Mesendoderm (in vitro differentiated cells): Measurements from ENCODE around the gene GGTLC3.
"Not testable (repeated sequence)": the region's sequence is repeated elsewhere in the genome, so short reads cannot be mapped to it uniquely, and the experiment has no call there.

ENCODE experiments used
- DNase-seq: peaks from one replicate; pipeline ENCODE4 v3.0.0; 2013
- H2AK5ac ChIP-seq: 2 replicates; pipeline ENCODE4 v1.6.1; 2013; ENCODE audit warnings: low read length, inconsistent platforms
- H2BK120ac ChIP-seq: 2 replicates; pipeline ENCODE4 v1.6.1; 2013; ENCODE audit warnings: low read depth, mild to moderate bottlenecking, low read length, moderate library complexity, mixed read lengths
- H2BK15ac ChIP-seq: replicated peaks from 2 replicates; pipeline ENCODE4 v1.6.1; 2013; ENCODE audit warnings: low read depth, mild to moderate bottlenecking, moderate library complexity
- H2BK5ac ChIP-seq: 2 replicates; pipeline ENCODE4 v1.6.1; 2013; ENCODE audit warnings: low read length, inconsistent platforms
- H3K18ac ChIP-seq: 2 replicates; pipeline ENCODE4 v1.6.1; 2013; ENCODE audit warnings: mild to moderate bottlenecking, low read length, mixed read lengths
- H3K23ac ChIP-seq: one replicate; pipeline ENCODE4 v1.6.1; 2013; ENCODE audit warnings: low read length
- H3K27ac ChIP-seq: 2 replicates; pipeline ENCODE4 v1.5.1; 2013; ENCODE audit warnings: low read depth, mild to moderate bottlenecking, inconsistent platforms, low read length, moderate library complexity
- H3K27me3 ChIP-seq: 2 replicates; pipeline ENCODE4 v1.6.1; 2013; ENCODE audit warnings: low read length, control low read depth, mild to moderate bottlenecking, inconsistent platforms; ENCODE audit not compliant: insufficient read depth, poor library complexity
- H3K36me3 ChIP-seq: 2 replicates; pipeline ENCODE4 v1.6.1; 2013; ENCODE audit warnings: low read length, inconsistent platforms; ENCODE audit not compliant: control insufficient read depth, insufficient read depth
- H3K4ac ChIP-seq: one replicate; pipeline ENCODE4 v1.6.1; 2013; ENCODE audit warnings: low read depth, mild to moderate bottlenecking, low read length, moderate library complexity
- H3K4me1 ChIP-seq: 2 replicates; pipeline ENCODE4 v1.6.1; 2013; ENCODE audit warnings: low read depth, low read length, inconsistent platforms; ENCODE audit not compliant: control insufficient read depth
- H3K4me2 ChIP-seq: 2 replicates; pipeline ENCODE4 v1.6.1; 2013; ENCODE audit warnings: low read length
- H3K4me3 ChIP-seq: 2 replicates; pipeline ENCODE4 v1.5.1; 2013; ENCODE audit warnings: mild to moderate bottlenecking, low read length
- H3K56ac ChIP-seq: one replicate; pipeline ENCODE4 v1.6.1; 2013; ENCODE audit warnings: low read length
- H3K79me1 ChIP-seq: 2 replicates; pipeline ENCODE4 v1.6.1; 2013; ENCODE audit warnings: low read length, inconsistent platforms
- H3K79me2 ChIP-seq: 2 replicates; pipeline ENCODE4 v1.6.1; 2013; ENCODE audit warnings: mild to moderate bottlenecking, low read length; ENCODE audit not compliant: control insufficient read depth, insufficient read depth
- H3K9ac ChIP-seq: 2 replicates; pipeline ENCODE4 v1.6.1; 2013; ENCODE audit warnings: low read length, inconsistent platforms
- H4K5ac ChIP-seq: one replicate; pipeline ENCODE4 v1.6.1; 2013; ENCODE audit warnings: low read length
- H4K8ac ChIP-seq: one replicate; pipeline ENCODE4 v1.6.1; 2013; ENCODE audit warnings: low read depth, mild to moderate bottlenecking, control low read depth, low read length, moderate library complexity
- WGBS: extraction: QIAGEN DNeasy Blood & Tissue Kit; methylation state at CpG from one replicate; pipeline ENCODE4 v1.1.7; 2013; ENCODE audit warnings: low lambda C conversion rate, missing lambda C conversion rate; ENCODE audit not compliant: insufficient coverage; ENCODE audit errors: extremely low coverage; 5-methylcytosine and 5-hydroxymethylcytosine counted together

The GGTLC3 gene

DNA sequence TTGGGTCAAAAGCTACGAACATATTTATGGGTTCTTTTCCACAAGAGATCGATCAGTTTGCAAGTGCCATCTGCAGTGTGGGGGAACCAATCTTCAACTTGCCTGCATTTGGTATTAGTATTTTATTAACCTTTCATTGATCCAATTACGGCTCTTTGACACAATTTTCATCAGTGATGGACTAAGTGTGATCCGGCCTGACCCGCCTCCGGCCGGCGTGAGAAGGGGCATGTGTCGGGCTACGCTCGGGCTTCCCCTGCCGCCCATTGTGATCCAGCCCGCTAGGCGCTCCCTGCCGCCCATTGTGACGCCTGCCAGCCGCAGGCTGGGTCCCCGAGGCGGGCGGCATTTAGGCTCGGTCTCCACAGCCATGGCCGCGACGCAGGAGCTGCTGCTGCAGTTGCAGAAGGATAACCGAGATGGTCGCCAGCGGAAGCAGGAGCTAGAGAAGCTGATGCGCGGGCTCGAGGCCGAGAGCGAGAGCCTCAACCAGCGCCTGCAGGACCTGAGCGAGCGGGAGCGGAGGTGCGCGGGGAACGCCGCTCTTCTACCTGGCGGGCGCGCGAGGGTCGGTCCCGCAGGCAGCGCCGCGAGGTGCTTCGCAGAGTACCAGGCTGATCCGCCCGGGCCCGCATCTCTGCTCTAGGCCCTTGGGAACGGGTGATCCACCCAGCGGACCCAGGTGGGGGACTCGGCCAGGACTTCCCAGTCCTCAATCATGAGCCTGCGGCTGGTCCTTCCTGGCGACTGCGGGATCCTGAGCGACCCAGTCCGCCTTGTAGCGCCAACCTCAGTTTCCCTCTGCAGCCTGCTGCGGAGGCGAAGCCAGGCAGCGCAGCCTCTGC, 10.0 kb upstream of the GGTLC3 start, which contains the start of gene TMEM191B:
Gene TMEM191B, plus strand, starts transcription at position 51 of the 845 bp plus-strand sequence. Its CDS starts 179 bp downstream, at position 230.
- not testable (repeated sequence) for H3K4me1 ChIP-seq, H3K4me3 ChIP-seq, H3K4ac ChIP-seq, H3K27ac ChIP-seq, DNase-seq, H4K5ac ChIP-seq, H2BK15ac ChIP-seq, H3K18ac ChIP-seq, H2BK120ac ChIP-seq, H4K8ac ChIP-seq, H3K79me2 ChIP-seq, H2AK5ac ChIP-seq, H3K36me3 ChIP-seq, H3K27me3 ChIP-seq, H3K9ac ChIP-seq, H3K56ac ChIP-seq, H3K4me2 ChIP-seq, H2BK5ac ChIP-seq, H3K23ac ChIP-seq, H3K79me1 ChIP-seq
- WGBS, result no CpG with 5 or more reads among the region's 65 CpGs

GRCh38 chr22:18523328-18523727, 5.4 kb upstream of the GGTLC3 start:
- not testable (repeated sequence) for H3K18ac ChIP-seq, H3K23ac ChIP-seq, H3K4me1 ChIP-seq, H3K56ac ChIP-seq, H3K4ac ChIP-seq, H3K79me2 ChIP-seq, H3K79me1 ChIP-seq, H4K8ac ChIP-seq, H3K9ac ChIP-seq, H4K5ac ChIP-seq, H2AK5ac ChIP-seq, H3K4me3 ChIP-seq, H2BK15ac ChIP-seq, H2BK5ac ChIP-seq, H3K4me2 ChIP-seq, H3K36me3 ChIP-seq, H3K27ac ChIP-seq, DNase-seq, H2BK120ac ChIP-seq, H3K27me3 ChIP-seq
- whole genome bisulfite sequencing, result no CpG with 5 or more reads among the region's 4 CpGs

- H3K4me3 ChIP-seq, H2BK5ac ChIP-seq, H3K79me1 ChIP-seq, H4K5ac ChIP-seq, H3K27ac ChIP-seq, H3K4ac ChIP-seq, H4K8ac ChIP-seq, H3K4me1 ChIP-seq, H2BK120ac ChIP-seq, H3K18ac ChIP-seq, H3K36me3 ChIP-seq, H3K4me2 ChIP-seq, H2AK5ac ChIP-seq, H3K27me3 ChIP-seq, H2BK15ac ChIP-seq, H3K56ac ChIP-seq, H3K23ac ChIP-seq, DNase-seq, H3K9ac ChIP-seq, H3K79me2 ChIP-seq: not testable (repeated sequence)
- WGBS, result no CpG with 5 or more reads among the region's 6 CpGs
Measured at GRCh38 chr22:18522762-18523161, 4.8 kb upstream of the GGTLC3 start.

DNA sequence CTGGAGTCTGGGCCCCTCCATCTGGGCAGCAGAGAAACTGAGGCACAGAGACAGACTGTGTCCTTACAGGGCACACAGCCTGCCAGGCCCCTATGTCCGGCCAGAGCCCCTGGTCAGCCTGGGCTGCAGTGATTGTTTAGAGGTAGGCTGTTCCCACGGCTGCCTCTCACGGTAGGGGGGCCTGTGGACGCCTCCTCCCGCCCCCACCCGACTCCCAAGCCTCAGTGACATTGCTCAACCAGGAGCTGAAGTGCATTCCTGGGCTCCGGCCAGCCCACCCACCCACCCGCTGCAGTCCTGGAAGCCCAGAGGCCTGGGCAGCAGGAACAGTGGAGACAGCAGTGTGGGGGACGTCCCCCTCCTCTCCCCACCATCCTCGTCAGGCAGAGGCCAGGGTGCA, 4.5 kb downstream of the GGTLC3 start:
- not testable (repeated sequence) for H2BK120ac ChIP-seq, H4K5ac ChIP-seq, H3K4me1 ChIP-seq, H3K27ac ChIP-seq, H3K4ac ChIP-seq, H3K36me3 ChIP-seq, H4K8ac ChIP-seq, H3K18ac ChIP-seq, H2AK5ac ChIP-seq, H3K56ac ChIP-seq, H3K9ac ChIP-seq, H3K4me3 ChIP-seq, H3K23ac ChIP-seq, H2BK15ac ChIP-seq, H2BK5ac ChIP-seq, H3K4me2 ChIP-seq, H3K79me1 ChIP-seq, H3K79me2 ChIP-seq, H3K27me3 ChIP-seq
- DNase-seq, result peak; percentile 6
- no CpG with 5 or more reads among the region's 10 CpGs for WGBS

DNA sequence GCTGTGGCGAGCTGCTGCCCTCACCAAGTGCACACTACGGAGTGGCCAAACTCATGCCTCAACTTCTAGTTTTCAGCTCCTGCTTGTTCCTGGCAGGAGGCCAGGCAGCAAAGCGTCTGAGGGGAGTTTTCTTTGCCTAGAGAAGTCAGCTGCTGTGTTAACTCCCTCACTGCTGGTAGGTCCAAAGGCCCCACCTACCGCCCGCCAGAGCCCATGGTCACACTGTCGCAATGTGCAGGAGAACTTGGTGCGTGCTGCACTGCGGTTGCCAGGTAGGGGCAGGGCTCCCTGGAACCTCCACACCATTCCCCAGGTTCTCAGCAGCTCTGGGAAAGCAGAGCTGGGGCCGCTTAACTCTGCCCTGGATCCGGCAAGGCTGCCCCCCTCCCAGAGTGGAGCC, 5.6 kb downstream of the GGTLC3 start:
- H2BK15ac ChIP-seq, H3K79me1 ChIP-seq, H2AK5ac ChIP-seq, H3K27ac ChIP-seq, H3K4me3 ChIP-seq, H3K18ac ChIP-seq, H3K56ac ChIP-seq, H2BK5ac ChIP-seq, H3K79me2 ChIP-seq, H3K36me3 ChIP-seq, DNase-seq, H4K8ac ChIP-seq, H3K23ac ChIP-seq, H4K5ac ChIP-seq, H3K4me1 ChIP-seq, H3K4ac ChIP-seq, H3K4me2 ChIP-seq, H2BK120ac ChIP-seq, H3K9ac ChIP-seq, H3K27me3 ChIP-seq: not testable (repeated sequence)
- no CpG with 5 or more reads among the region's 10 CpGs for WGBS

DNA sequence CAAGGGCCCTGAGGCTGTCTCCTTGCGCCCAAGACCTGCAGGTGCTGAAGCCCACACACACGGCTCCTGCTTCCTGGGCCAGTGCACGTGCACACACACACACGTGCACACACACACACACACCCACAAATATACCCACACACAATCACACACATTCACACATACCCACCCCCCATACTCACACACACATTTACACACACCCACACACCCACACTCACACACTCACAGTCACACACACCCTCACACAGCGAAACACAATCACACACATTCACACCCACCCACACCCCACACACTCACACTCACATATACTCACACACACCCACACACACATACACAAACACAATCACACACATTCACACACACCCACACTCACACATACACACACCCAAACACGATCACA, 6.6 kb downstream of the GGTLC3 start:
- not testable (repeated sequence) for H3K18ac ChIP-seq, H3K27ac ChIP-seq, H2BK5ac ChIP-seq, H2BK15ac ChIP-seq, H3K79me1 ChIP-seq, H2AK5ac ChIP-seq, H3K27me3 ChIP-seq, H3K4me2 ChIP-seq, H3K56ac ChIP-seq, H3K9ac ChIP-seq, DNase-seq, H3K4me3 ChIP-seq, H2BK120ac ChIP-seq, H4K8ac ChIP-seq, H3K36me3 ChIP-seq, H3K4ac ChIP-seq, H3K4me1 ChIP-seq, H3K23ac ChIP-seq, H3K79me2 ChIP-seq, H4K5ac ChIP-seq
- WGBS, result 100% methylated on average over 1 of the region's 6 CpGs
